GM12873 (cell line): Measurements from ENCODE around the gene XPNPEP1.

ENCODE experiments used
- TF ChIP-seq, protein P1 (sequence below): IDR thresholded peaks from 2 replicates; pipeline ENCODE4 v1.5.1; 2012; ENCODE audit warnings: low read depth, mild to moderate bottlenecking, moderate library complexity, low read length, control low read depth; ENCODE audit not compliant: insufficient read depth; ENCODE audit errors: missing control alignments

The XPNPEP1 gene

GRCh38 chr10:109929501-109930219, 6.3 kb upstream of the XPNPEP1 start:
- TF ChIP-seq, protein P1, sequence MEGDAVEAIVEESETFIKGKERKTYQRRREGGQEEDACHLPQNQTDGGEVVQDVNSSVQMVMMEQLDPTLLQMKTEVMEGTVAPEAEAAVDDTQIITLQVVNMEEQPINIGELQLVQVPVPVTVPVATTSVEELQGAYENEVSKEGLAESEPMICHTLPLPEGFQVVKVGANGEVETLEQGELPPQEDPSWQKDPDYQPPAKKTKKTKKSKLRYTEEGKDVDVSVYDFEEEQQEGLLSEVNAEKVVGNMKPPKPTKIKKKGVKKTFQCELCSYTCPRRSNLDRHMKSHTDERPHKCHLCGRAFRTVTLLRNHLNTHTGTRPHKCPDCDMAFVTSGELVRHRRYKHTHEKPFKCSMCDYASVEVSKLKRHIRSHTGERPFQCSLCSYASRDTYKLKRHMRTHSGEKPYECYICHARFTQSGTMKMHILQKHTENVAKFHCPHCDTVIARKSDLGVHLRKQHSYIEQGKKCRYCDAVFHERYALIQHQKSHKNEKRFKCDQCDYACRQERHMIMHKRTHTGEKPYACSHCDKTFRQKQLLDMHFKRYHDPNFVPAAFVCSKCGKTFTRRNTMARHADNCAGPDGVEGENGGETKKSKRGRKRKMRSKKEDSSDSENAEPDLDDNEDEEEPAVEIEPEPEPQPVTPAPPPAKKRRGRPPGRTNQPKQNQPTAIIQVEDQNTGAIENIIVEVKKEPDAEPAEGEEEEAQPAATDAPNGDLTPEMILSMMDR: no peak

DNA sequence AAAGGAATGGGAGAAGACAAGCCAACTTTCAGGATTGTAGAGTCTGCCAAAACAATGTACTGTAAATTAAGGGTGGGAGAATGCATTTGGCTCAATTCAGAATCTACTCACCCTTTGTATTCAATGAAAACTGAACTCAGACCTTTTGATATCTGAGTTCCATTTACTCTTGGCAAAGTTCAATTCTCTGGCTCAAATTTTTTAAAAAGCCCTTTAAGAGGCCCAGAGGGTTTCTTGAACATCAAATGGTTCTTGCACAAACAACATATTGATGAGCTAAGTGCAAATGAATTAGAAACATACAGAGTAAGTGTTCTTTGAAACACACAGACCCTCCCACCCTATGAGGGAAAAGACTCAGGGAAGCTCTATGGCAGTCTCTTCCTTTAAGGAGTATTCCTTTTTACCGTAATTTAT, 5.2 kb upstream of the XPNPEP1 start:
- TF ChIP-seq, protein P1: no peak

DNA sequence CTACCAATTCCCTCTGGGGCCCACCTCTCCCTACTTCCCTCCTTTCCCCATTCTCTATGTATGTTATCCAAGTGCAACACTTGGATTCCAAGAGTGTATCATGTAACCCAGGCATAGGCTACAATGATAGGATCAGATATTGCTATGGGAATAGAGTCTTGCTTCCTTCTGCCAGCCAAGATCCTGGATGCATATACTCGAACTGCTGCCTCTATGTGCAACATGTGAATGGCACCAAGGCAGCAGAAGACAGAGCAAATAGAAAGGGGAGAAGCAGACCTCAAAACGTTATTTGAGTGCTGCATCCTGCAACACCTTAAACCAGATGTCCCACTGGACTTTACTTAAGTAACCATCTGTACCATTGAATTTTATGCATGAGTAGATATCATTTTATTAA, 3.5 kb upstream of the XPNPEP1 start:
- TF ChIP-seq, protein P1: no peak

DNA sequence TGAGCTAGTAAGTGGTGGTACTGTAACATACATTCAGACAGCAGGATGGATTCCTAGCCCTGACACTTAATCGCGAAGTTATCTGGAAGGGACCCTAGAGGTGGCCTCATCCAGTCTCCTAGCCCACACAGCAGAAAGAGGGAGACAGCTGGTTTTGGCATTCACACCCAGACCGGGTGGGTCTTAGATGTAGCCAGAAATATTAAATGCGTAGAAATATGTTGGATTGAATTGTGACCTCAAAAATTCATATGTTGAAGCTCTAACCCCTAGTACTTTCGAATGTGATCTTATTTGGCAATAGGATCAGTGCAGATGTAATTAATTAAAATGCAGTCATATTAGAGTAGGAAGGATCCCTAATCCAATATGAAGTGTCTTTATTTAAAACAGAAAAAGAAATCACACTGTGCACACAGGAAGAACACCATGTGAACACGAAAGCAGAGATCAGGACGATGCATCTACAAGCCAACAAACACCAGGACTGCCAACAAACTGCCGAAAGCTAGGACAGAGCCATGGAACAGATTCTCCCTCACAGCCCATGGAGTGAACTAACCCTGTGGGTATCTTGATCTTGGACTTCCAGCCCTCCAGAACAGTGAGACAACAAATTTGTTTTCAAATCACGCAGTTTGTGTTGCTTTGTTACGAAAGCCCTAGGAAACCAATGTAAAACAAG, 2.9 kb upstream of the XPNPEP1 start:
- TF ChIP-seq, protein P1: no peak

DNA sequence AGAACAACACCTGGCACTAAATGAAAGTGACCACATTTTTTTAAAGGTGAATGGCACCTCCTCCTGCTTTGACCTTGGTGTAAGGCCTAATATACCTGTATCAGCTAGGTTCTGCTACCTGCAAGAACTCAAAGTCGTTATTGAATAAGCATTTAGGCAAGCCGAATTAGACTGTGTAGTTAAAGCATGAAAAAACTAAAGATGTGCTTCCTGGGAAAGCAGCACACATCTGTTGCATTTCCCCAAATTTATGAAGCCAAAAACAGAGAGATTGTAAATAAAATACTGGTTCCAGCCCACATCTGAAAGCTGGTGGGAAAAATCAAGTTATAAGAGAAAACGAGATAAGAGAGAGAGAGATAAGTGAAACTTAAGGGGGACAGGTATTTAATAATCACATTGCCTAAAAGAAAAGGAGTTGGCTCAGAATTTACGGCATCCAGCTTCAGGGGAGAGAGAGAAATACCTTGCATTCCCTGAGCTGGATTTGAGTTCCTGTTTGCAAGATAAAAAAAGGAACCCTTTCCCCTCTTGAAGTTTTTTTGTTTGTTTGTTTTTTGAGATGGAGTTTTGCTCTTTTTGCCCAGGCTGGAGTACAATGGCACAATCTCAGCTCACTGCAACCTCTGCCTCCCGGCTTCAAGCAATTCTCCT, 1.8 kb upstream of the XPNPEP1 start:
- TF ChIP-seq, protein P1: no peak

- TF ChIP-seq, protein P1: no peak
Observed at GRCh38 chr10:109924087-109924486, 776 bp upstream of the XPNPEP1 start.

- TF ChIP-seq, protein P1: no peak
Observed at GRCh38 chr10:109922358-109922975, 844 bp downstream of the XPNPEP1 start.
